Head of caudate nucleus (tissue), 42 donors: Measurements from ENCODE around the gene RCAN2.

Experiments
- DNase-seq, 42 donors: peaks; one replicate each; pipeline versions ENCODE4 v3.0.0 to v3.0.0-alpha.2; 2020 to 2021; ENCODE audit warnings: mixed read lengths in 7 of 42
- intact Hi-C: fragments of 100-400 bp; cut with DNase I; formaldehyde crosslinking; loops from one replicate; pipeline ENCODE4 v1.15.0; 2022

RCAN2 gene

DNA sequence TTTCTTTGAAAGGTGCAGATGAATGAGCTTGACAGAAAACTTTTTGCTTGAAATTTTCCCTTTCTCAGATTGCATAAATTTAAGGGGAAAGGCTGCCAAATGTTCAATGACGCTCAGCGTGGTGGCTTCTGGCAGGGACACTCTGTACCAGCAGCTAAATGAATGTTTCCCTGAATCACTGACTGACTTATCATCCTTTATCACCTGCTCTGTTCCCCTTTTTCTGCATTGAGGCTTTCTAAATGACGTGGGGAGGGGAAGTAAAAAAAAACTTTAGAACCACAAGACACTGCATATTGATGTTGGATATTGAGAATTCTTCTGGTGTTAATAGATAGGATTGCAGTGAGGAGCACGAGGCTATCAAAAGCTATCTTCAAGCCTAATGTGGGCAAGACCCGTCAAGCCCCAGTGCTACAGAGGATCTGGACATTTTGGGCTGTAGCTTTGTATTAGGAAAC, 273.5 kb downstream of the RCAN2 start:
- intact Hi-C loops: no loop called here

DNA sequence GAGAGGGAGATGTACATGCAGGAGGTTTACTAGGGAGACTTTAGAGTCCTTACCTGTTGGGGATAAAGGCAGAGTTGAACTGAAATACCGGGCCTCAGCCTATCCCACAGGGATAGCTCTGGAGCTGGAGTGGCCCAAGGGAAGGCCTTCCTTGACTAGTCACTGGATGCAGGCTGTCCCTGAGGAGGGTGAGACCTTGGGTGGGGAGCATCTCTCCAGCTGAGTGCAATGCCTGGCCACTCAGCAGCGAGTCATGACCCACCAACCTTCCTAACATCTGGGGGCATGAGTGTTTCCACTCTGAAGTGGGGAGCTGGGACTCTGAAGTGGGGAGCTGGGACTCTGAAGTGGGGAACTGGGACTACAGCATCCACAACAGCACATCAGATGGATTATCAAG, 274.4 kb downstream of the RCAN2 start:
- no peak for DNase-seq
- intact Hi-C loops: no loop called here

More for the DNA sequence above, 273.5 kb downstream of the RCAN2 start:
- peak in 38 of 42 donors; percentile 20 to 81 (median 54) for DNase-seq

DNA sequence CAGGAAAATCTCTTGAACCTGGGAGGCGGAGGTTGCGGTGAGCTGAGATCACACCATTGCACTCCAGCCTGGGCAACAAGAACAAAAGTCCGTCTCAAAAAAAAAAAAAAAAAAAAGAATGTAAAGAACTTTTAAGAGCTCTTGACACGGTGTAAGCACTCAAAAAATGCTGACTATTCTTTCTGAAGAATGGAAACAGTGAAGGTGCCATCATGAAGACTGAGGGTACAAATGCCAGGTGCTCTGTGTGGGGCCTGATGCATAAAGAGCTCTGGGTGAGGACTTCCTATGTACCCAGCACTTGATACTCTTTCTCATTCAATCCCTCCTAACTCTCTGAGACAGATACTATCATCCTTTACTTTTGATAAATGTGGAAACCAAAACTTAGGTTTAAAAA, 275.5 kb downstream of the RCAN2 start:
- no peak for DNase-seq

GRCh38 chr6:46215213-46215612, 276.0 kb downstream of the RCAN2 start:
- intact Hi-C loops: no loop called here
- DNase-seq: no peak

More for the DNA sequence above, 275.5 kb downstream of the RCAN2 start:
- intact Hi-C loops: no loop called here

DNA sequence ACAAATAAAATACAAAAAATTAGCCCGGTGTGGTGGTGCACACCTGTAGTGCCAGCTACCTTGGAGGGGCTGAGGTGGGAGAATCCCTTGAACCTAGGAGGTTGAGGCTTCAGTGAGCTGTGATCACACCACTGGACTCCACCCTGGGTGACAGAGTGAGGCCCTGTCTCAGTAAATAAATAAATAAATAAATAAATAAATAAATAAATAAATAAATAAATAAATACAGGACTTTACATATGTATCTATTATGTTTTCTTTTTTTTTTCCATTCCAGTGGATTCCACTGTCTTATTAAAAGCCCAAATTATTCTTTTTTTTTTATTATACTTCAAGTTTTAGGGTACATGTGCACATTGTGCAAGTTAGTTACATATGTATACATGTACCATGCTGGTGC, 279.3 kb downstream of the RCAN2 start:
- no peak for DNase-seq
- intact Hi-C loops: no loop called here

GRCh38 chr6:46210294-46210693, 281.0 kb downstream of the RCAN2 start:
- intact Hi-C loops: no loop called here
- DNase-seq: no peak

DNA sequence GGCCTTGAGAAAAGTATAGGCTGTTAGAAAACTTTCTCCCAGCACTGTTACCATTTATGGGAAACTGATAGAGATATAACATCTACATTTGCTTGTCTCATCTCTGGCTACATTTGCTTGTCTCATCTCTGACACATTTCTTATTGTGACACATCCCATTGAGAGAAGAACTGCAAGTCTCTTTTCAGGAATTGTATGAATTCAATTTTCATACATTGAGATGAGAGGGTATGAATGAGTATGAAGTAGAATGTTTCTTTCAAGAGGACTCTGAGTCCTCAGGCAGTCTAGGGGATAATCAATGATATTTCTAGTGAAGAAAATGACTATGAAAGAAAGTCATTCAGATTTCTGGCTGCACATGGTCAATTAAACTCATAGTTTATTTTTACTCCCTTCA, 282.9 kb downstream of the RCAN2 start:
- DNase-seq: no peak
- intact Hi-C loops: no loop called here

DNA sequence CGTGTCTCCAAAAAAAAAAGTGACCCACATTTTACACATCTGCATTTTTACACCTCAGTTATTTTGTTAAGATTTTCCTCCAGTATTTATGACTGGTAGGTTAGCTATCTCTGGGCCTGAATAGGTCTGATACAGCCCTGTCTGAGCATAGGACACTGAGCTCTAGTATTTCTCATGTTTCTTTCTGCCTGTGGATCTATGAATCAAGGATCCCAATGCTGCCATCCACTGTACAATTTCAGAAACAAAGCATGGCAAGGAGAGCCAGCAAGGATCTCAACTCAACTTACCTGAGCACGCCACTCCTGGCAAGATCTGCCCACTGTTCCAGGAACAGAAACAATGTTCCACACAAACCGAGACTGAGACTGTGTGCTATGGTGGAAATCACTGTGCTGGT, 284.1 kb downstream of the RCAN2 start:
- intact Hi-C loops: no loop called here
- DNase-seq: no peak

DNA sequence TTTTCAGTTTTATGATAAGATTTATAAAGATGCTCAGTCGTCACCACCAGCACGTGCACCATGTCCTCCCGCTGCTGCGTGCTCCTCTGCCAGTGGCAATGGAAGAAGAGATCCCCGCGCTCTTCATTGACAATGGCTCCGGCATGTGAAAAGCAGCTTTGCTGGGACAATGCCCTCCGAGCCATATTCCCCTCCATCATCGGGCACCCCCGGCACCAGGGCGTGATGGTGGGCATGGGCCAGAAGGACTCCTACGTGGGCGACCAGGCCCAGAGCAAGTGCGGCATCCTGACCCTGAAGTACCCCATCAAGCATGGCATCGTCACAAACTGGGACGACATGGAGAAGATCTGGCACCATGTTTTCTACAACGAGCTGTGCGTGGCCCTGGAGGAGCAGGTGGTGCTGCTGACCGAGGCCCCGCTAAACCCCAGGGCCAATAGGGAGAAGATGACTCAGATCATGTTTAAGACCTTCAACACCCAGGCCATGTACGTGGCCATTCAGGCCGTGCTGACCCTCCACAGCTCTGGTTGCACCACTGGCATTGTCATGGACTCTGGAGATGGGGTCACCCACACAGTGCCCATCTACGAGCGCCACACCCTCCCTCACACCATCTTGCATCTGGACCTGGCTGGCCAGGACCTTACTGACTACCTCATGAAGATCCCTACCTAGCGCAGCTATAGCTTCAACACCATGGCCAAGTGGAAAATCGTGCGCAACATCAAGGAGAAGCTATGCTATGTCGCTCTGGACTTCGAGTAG, 286.2 kb downstream of the RCAN2 start:
- intact Hi-C loops: no loop called here
- no peak for DNase-seq

DNA sequence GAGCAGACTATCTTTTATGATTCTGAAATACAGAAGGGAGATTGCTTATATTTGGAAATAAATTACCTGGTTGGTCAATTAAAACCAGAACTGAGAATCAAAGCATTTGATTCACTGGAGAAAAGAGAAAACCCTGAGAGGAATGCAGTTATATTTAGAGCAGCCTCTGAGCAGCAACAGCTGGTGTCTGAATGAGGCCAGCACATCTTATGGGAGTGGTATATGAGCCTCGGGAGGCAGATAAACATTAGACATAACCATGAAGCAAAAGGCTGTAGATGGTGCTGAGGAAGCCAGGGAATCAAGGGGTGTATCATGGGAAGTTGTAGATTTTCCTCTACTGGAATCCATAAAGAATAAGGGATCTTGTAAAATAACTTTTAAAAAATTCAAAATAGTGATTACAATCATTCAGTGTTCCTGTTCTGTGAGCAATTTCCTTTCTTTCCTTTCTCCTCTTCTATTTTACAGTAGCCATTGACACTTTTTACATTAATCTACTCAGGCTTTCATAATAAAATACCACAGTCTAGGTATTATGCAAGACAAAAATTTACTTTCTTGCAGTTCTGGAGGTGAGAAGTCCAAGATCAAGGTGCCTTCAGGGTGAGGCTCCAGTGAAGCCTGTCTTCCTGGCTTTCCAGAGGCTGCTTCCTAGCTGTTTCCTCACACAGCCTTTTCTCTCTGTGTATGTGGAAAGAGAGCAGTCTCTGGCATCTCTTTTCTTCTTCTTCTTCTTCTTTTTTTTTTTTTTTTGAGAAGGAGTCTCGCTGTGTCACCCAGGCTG, 287.7 kb downstream of the RCAN2 start:
- no peak for DNase-seq
- intact Hi-C loops: no loop called here

- no peak for DNase-seq
- intact Hi-C loops: no loop called here
These were observed 289.5 kb downstream of the RCAN2 start for GRCh38 chr6:46201702-46202101.

GRCh38 chr6:46199387-46199786, 291.9 kb downstream of the RCAN2 start:
- intact Hi-C loops: no loop called here
- no peak for DNase-seq

DNA sequence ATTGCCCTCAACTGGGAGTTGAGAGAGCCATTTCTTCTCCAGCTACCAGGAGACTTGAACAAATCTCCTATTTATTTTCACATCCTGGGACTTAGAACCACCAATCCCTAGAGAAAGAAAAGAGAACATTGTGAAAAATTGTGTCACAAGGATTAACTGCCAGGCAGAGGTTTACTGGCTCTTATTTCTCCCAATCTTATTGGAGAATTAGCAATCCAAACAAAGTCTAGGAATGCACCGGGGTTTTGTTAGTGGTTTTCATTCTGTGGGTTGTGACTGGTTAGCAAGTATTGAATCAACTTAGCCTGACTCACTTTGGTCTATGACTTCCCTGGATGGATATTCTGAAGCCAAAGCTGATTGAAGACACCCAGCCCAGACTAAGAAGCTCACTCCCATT, 299.3 kb downstream of the RCAN2 start:
- intact Hi-C loops: no loop called here
- DNase-seq: no peak

DNA sequence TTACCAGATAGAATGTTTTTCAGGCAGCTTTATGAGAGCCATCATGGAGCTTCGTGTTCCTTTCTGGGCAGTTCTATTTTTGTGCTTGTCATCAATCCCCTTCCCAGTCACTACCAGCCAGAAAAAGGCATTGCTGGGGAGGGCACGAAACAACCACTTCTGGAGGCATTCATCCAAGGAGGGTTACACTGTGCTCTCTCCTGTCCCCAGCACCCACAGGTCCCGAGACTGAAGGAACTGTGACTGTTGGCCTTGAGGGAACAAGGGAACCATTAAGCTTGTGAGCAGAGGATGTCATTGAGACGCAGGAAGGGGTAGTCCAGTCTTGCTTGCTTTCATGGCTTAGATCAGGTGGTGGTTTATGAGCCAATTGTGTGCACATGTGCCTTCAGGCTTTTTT, 300.4 kb downstream of the RCAN2 start:
- DNase-seq: no peak
- intact Hi-C loops: no loop called here

GRCh38 chr6:46189726-46190125, 301.5 kb downstream of the RCAN2 start:
- DNase-seq: no peak
- intact Hi-C loops: no loop called here

- intact Hi-C loops: no loop called here
- DNase-seq: no peak
These were observed 304.7 kb downstream of the RCAN2 start for GRCh38 chr6:46186583-46186982.

- intact Hi-C loops: no loop called here
- DNase-seq: no peak
These were observed 307.1 kb downstream of the RCAN2 start for GRCh38 chr6:46184114-46184513.

GRCh38 chr6:46175976-46176375, 315.3 kb downstream of the RCAN2 start:
- no peak for DNase-seq
- intact Hi-C loops: no loop called here

DNA sequence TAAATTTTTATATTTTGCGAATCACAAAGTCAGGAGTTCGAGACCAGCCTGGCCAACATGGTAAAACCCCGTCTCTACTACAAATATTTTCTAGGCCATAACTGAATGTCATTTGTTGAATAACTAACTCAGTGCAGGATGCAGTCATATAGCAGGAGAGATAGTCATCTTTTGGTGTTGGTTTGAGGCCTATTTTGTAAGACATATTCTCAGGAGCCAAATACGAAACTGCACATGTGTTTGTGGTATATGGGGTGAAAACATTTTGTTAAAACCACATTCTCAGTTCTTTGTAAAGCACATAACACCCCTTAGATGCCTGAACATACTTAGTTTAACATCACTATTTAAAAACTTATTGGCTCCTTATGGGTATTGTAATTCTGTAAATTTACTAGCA, 315.8 kb downstream of the RCAN2 start:
- DNase-seq: no peak
- intact Hi-C loops: no loop called here

DNA sequence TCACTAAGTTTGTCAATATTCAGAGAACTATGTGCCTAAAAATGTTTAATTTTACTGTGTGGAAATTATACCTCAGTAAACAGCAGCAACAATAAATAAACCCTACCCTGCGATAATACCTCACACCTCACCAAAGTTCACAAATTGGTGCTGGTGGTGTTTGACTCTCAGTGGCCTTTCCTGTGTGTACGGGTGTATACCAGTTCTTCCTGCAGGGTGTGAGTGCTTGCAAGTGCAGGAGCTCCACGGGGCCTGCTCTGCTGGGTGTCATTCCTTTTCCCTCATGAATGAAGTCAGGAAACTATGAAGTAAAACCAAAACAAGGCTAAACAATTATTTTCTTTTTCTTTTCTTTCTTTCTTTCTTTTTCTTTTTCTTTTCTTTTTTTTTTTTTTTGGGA, 316.3 kb downstream of the RCAN2 start:
- DNase-seq: no peak
- intact Hi-C loops: no loop called here

- intact Hi-C loops: no loop called here
- no peak for DNase-seq
These were observed 319.1 kb downstream of the RCAN2 start for GRCh38 chr6:46172176-46172575.
